Fibroblast of the conjunctiva (primary cell): Measurements from ENCODE around the gene CROCC2.

Experiments used
- DNase-seq: peaks from one replicate; pipeline ENCODE4 v3.0.0-alpha.2; 2010; ENCODE audit warnings: low read depth

The CROCC2 gene

DNA sequence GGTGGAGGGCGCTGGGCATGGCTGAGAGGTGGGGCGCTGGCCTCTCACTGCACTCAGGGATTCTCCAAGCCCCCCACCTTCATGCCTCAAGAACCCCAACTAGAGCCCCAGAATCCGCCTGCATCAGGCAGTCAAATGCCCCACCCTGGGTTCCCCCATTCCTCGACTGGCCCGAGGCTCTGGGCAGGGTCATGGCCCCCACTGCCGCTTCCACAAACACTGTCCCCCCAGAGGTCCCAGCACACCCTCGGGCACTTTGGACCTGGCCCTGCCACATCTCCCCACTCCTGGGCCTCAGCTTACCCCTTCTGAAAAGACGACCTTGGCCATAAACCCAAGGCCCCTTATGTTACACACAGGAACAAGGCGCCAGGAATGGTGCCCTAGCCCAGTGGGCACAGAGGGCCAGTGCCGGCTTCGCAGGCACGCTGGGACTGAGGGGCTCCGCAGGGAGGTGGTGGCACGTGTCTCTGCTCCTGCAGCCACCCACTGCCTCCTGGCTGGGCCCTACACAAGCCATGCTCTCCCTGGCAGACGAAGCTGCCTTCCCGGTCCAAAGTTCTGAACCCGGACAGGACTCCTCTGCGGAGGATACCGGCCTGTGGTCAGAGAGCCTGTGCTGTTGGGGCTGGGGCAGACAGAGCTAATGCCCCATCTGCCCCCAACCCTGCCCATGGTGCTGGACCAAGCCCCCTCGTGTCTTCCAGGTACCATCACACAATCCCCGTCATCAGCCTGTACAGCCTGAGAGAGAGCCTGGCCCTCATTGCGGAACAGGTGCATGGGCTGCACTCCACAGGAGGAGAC lies 30.7 kb upstream of the CROCC2 start:
- DNase-seq, result no peak

DNA sequence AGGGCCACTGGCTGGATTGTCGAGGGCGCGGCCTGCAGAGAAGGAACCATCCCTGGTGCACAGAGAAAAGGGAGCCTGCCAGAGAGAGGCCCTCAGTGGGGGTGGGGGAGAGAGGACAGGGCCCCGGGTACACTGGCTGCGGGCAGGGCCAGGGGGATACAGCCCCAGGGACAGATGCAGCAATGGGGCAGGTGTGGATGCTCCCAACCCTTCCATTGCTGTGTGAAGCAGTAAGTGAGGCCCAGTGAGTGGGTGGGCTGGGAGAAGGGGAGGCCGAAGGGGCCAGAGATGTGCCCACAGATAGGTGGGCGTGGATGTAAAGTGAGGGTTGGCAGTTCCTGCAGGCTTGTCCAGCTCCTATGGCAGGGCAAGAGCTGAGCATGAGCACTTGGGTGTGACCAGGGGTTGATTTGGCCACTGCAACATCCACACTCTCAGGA lies 30.1 kb upstream of the CROCC2 start:
- DNase-seq, result no peak

DNA sequence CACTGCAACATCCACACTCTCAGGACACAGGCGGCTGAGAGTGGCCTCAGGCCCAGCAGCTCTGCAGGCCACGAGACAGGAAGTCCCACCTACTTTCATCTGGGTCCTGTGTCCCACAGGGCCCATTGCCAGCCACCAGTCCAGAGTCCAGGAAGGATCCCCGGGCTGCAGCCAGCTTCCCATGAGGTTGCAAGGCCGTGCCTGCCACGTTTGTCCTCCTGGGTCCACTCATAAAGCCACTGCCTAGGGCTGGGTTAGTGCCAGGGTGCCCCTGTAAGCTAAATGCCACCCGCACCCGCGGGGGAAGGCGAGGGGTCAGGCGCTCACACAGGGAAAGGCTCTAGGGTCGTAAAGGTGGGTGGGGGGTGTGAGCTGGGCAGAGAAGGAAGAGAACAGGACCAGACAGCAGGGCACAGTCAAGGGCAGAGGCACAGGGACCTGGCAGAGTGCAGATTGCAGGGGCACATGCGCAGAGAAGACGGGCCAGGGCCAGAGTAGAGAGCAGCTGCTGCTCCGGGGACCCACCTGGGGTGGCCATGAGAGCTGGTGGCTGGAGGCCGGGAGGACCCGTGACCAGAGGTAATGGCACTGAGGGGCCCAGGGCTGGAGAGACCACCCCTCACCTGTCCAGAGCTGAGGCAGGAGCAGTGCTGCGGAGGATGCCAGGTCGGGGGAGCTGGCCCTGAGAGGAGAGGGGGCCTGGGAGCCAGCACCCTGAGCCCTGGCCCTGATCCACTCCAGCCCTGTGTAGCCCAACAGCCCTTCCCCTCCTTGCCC lies 29.5 kb upstream of the CROCC2 start:
- DNase-seq, result no peak

DNA sequence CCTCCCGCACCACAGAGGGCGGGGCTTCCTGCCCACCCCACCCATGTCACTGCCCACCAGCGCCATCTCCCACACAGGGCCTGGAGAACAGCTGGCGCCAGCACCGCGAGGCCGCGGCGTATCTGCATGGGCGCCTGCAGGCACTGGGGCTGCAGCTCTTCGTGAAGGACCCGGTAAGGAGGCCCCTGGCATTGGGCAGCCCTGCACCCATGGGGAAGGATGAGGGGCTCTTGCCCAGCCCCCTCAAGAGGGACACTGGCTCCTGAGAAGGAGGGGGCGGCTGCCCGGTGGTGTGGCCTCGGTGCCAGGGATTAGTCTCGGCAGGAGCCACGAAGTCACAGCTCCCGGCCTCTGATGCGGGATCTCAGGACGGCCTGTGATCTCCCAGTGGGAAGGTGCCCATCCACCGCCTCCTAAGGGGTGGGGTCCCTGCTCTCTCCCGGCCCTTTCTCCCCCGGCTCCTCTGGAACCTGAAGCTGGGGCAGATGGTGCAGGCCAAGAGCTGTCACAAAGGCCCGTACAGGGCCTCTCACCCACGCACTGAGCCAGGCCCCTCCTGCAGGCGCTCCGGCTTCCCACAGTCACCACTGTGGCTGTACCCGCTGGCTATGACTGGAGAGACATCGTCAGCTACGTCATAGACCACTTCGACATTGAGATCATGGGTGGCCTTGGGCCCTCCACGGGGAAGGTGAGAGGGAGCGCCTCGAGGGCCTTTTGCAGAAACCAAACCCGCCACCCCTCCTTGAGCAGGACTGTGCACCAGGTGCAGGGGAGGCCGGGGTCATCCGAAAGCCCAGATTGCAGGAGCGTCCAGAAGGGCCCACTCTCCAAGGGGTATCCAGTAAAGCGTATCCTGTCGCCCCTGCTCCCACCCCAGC lies 28.4 kb upstream of the CROCC2 start:
- DNase-seq, result no peak

DNA sequence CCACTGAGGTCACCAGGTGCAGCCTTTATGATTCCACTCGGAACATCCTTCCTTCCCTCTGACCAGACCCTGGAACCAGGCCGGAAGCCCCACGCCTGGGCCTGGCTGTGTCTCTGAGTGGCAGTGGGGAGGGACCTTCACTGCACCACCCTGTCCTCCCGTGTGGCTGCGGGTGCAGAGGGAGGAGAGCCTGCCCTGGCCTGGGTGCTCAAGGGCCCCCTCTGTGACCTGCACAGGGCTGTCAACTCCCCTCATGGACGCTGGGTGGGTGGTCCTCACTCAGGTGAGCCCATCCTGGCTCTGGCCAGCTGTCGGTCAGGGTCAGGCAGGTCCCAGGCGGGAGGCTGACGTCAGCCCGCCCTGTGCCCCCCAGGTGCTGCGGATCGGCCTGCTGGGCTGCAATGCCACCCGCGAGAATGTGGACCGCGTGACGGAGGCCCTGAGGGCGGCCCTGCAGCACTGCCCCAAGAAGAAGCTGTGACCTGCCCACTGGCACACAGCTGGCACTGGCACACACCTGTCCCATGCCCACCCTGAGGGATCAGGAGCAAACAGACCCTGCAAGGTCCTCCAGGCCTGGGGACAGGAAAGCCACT lies 27.7 kb upstream of the CROCC2 start:
- DNase-seq, result no peak

DNA sequence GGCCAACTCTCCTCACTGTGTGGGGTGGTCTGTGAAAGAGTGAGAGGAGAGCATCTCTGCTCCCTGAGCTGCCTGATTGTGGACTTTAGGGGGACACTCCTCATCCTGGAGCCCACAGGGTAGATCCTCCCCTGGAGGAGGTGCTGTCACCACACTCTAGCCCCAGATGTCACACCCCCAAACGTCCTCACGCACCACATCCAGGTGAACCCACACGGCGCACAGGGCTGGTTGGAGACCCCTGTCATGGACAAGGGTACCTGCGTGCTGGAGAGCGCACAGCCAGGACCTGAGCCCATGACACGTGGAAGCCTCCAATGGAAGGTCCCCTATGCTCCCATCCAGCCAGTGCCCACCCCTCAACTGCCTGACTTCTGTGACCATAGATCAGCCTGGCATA lies 27.0 kb upstream of the CROCC2 start:
- no peak for DNase-seq

DNA sequence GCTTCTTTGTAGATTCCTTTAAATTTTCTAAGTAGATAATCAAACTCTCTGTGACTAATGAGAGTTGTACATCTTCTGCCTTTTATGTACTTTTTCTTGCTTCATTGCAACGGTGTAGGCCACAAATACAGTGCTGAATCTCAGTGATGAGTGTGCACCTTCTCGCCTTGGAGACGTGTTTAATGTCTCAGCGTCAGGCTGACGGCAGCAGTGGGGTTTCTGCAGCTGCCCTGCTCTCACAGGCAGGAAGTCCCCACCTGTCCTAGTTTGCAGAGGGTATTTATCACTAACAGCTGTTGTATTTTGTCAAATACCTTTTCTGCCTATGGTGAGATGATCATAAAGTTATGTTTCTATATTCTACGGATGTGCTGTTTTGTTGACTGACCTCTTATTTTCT lies 24.2 kb upstream of the CROCC2 start:
- DNase-seq, result no peak

DNA sequence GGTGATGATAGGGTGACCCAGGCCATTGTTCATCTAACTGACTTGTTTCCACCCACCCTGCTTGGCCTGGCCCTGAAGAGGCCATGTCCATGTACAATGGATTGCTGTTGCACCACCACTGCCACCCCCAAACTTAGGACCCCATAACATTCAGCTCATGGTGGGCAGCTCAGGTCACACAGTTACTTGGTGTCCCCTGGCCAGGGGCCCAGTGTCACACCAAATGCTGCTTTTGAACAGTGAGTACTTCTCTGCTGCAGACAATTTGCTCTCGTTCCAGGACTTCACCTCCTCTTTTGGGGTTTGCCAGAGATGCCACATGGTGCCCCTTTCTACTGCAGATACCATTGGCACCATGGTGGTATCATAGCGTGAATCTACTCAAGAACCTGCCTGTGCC lies 21.9 kb upstream of the CROCC2 start:
- DNase-seq, result no peak

DNA sequence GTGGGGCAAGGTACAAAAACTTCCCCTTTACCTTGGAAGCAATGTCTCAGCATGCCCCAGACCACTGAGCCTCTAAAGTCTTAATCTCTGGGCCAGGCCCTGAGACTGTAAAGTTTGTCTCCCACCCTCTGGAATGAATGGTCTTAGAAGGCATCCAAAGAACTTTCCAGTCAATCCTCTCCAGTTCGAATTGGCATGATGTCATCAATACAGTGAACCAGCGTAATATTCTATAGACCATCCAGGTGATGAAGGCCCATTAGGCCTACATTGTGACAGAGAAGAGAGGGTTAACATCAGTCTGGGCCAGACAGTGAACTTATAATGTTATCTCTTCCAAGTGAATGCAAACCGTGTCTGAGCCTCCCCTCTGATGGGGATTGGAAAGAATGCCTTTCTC lies 21.4 kb upstream of the CROCC2 start:
- DNase-seq, result no peak

DNA sequence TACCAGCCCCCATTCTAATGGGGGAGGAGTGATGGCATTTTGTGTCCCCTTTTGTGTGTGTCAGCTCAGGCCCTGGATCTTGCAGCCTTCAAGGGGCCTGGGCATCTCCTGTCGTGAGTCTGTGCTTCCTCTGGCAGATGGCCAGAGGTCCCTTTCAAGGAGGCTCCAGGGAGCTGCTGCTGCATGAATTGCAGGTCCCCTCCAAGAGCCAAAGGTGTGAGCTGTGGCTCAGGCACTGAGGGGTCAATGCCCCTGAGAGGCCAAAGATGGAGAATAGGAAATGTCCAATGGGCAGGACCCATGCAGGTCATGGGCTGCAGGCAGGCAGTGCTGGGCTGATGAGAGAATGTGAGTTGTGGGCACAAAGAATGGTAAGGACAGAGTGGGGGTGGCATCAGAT lies 20.6 kb upstream of the CROCC2 start:
- DNase-seq, result no peak

DNA sequence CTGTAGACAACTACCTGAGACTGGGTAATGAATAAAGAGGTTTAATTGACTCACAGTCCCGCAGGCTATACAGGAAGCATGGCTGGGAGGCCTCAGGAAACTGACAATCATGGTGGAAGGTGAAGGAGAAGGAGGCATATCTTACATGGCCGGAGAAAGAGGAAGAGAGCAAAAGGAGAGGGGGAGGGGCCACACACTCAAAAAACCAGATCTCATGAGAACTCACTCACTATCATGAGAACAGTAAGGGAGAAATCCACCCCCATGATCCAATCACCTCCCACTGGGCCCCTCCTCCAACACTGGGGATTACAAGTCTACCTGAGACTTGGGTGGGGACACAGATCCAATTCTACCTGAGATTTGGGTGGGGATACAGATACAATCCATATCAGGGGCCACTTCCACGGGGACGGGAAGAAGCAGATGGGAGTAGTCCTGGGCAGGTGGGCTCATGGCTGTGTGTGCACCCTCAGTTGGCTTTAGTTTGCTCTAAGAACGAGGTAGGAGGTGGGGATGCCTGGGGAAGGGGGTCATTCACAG lies 20.0 kb upstream of the CROCC2 start:
- no peak for DNase-seq

DNA sequence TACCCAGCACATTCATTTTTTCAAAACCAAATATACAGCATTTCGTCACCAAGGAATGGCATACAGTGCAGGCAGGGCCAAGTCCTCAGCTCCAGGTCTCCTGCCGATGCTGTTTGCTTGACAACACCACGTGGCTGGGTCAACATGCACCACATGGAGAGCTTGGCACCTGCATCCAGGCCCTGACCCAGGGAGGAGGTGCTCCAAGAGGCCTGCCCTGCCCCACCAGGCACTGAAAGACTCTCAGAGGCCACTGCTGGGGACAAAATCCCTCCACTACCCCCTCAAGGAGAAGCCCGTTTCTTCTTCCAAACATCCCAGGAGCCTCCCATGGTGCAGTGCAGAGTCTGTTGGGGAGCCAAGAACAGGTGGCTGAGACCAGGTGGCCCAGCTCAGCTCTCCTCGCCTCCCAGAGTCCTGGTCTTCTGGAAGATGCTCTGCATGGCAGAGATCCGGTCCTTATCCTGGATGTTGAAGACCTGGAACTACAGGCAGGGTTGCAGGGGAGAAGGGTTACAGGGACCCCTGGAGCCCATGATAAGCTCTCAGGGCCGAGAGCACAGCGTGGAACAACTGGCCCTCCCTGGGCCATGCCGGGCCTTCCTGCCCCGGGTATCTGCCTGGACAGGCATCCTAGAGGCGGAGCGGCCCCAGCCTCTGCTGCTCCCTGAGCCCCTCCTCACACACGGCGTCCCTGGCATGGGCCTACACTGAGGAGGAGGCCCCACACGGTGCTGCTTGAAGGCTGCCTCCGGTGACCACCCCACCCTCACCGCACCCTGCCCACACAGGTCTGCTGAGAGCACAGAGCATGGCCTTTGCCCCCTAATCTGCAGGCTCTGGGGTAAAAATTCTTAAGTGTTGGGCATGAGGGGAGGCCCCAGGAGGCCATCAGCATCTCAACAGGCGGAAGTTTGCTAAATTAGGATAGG lies 19.2 kb upstream of the CROCC2 start:
- no peak for DNase-seq

DNA sequence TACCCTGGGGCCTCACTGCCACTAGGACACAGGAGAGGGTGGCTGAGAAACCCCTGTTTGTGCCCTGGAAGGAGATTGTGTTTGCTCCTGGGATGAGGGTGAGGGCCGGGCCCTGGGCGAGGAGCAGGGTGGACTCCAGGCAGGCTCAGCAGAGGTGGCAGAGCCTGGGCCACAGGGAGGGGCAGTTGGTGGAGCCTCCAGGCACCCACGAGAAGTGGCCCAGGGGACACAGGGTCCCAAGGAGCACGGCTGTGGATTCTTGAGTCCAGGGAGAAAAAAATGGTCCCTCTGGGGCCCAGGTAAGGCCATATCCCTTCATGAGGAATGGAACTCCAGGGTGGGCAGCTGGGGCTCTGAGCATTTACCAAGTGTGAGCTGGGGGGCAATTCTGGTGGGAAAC lies 18.5 kb upstream of the CROCC2 start:
- DNase-seq, result no peak

DNA sequence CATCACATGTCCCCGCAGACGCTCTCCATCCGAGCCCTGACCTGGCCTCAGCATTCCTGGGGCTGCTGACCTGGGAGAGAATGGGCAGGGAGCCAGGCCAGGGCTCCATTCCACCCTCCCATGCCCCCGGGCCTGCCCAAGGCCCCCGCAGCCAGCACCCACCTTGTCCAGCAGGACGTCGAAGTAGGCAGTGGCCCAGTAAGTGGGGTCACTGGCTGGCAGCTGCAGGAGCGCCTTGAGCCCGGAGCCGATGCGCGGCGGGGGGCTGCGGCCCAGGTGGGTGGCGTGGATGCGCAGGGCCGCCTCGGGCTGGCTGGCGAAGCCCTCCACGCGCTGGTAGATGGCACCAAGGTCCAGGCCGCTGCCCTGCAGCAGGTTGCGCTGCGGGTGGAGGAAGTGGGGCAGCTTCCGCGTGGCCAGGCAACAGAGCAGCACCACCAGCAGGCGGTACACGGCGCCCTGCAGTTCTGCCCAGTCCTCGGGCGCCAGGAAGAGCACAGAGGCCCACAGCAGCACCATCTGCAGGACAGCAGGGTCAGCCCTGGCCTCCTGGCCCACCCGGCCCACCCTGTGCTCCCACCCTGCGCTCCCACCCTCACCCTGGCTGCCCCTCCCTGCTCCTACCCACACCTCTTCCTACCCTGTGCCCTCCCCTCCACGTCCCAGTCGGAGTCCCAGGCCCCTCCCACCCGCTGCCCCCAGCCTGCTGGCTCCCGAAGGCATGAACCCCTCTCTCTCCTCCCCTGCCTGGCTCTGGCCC lies 17.8 kb upstream of the CROCC2 start:
- DNase-seq, result no peak

DNA sequence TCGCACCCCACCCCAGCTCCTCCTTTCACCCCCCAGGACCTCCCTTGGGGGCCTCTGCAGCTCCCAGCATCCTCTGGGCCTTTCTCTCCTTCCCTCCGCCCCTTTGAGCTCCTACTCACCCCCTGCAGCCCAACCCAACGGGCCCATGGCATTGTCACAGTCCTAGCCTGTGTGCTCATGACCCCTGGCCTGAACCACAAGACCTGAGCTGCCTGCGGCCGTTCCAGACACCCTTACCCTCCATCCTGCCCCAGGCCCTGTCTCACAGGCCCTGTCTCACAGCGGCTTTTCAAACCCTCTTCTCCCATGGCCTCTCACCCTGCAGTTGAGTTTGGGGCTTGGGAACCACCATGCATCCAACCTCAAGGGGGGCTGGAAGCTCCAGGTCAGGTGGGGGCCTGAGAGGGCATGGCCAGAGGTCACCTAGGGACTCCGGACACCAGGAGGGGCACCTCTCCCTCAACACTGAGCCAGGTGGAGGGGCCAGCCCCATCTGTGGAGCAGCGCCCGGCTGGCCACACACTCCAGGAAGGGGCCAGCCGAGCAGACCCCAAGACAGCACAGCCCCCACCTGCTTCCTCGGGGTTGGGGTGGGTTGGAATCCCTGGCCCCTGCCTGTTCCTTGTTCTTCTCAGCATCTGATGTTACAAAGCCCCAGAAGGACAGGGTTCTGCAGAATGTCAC lies 17.1 kb upstream of the CROCC2 start:
- DNase-seq, result no peak

DNA sequence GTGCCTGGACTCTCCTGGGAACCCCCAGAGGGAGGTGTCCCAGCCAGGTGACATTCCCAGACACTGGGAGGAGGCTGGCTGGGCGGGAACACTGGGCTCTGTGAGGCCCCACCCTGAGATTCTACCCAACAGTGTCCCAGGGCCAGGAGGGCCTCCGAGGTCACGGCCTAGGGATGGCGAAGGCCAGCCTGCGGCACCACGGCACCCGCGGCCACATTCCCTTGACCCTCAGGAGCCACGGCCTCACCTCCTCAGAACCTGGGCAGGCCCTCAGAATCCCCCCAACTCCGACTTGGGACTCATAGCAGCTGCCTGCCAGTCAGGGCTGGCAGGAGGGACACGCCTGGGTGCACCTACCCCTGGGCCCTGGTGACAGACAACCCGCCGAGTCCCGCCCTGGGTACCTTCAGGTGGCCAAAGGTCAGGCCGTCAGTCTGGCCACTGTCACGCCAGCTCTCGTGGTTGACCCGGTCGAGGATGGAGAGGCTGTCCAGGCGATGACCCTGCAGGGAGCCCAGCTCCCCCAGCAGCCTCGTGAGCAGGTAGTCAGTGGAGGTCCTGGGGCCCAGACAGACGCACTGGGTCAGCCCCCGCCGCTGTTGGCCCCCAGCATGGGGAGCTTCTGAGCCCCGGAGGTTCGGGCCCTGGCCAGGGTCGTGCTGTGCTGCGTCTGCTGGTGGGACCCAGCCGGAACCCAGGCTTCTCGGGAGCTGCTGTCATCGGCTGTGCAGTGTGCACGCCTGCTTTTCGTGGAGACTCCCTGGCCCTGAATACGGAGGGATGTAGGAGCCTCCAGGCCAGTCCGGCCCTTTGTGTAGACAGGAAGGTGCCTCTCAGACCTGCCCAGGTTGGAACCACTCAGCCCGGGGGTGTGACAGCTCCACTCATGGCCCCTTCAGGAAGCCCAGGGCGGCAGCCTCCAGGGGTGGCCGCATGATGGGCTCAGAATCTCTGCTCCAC lies 16.3 kb upstream of the CROCC2 start:
- no peak for DNase-seq

DNA sequence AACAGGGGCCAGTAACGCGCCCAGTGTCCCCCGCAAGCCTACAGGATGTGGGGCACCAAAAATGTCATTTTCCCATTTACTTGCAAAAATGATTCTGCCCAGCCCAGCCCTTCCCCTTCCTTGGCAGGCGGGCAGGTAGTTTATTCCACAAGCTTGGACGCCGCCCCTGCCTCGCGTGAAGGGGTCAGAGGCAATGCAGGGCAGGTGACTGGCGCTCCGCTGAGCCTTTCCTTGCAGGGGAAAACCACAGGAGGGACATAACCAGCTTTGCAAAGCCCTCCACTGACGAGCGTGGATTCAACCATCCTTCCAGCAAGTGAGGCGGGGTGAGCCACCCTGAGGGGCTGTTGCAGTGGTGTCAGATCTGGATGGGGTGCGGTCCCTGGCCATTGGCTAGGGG lies 15.4 kb upstream of the CROCC2 start:
- DNase-seq, result no peak
